Activated CD4-positive, alpha-beta T cell treated with anti-CD3 and anti-CD28 coated beads, Interleukin-2, amount 10 ng/mL, durations not matched to agents 7 days and 5 days (primary cell): ENCODE data around the gene PRR23E. TPM values are rescaled to one million over a fixed set of nuclear protein-coding genes. Genes with fewer than 3 reads are reported as not detected.

Experiments used
- CTCF ChIA-PET: fragments of 350-600 bp; sonication (Branson Sonifier 250); formaldehyde crosslinking; loops from one replicate; lab custom pipeline; 2021; ENCODE audit warnings: antibody characterized with exemption; lab: Charles Lee
- POLR2A ChIA-PET: fragments of 350-600 bp; sonication (Branson Sonifier 250); formaldehyde crosslinking; loops from one replicate; lab custom pipeline; 2021; ENCODE audit warnings: antibody characterized with exemption; lab: Charles Lee
- DNase-seq: peaks from one replicate; pipeline ENCODE4 v3.0.0-alpha.2; 2020
- H3K27ac Mint-ChIP-seq: one replicate; pipeline ENCODE4 v1.8.0; 2021; ENCODE audit warnings: mild to moderate bottlenecking, moderate library complexity, mixed read lengths
- H3K27me3 Mint-ChIP-seq: one replicate; pipeline ENCODE4 v1.8.0; 2021; ENCODE audit warnings: mixed read lengths
- H3K36me3 Mint-ChIP-seq: one replicate; pipeline ENCODE4 v1.8.0; 2021; ENCODE audit warnings: low read depth, mixed read lengths
- H3K4me1 Mint-ChIP-seq: one replicate; pipeline ENCODE4 v1.8.0; 2021; ENCODE audit warnings: mixed read lengths
- H3K4me3 Mint-ChIP-seq: one replicate; pipeline ENCODE4 v1.8.0; 2021; ENCODE audit warnings: mild to moderate bottlenecking, moderate library complexity, mixed read lengths
- H3K9me3 Mint-ChIP-seq: one replicate; pipeline ENCODE4 v1.8.0; 2021; ENCODE audit warnings: mixed read lengths
- total RNA-seq, 2 experiments: library from RNA; stranded (reverse); gene quantifications; one replicate each; pipeline ENCODE4 v1.2.3, GENCODE V29; 2021

Gene PRR23E
- total RNA-seq, 2 experiments from 2014 or later: not detected

DNA sequence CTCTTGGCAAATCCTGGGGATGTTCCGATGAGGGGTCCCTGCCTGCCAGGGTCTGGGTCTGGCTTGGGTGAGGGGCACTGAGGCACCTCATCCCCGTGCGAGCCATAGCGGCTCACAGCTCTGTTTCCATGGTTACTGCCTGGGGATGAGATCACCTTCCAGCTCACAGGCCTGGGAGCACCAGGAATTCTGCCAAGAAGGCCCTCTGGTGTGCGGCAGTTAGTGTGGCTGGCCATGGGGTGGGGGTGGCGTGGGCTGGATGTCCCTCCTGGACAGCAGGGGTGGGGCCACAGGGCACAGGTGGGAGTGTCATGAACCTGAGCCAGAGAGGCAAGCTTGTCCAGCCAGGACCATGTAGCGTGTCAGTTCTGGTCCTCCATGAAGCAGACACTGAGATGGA is 22.1 kb upstream of the PRR23E start:
- DNase-seq: no peak
- POLR2A ChIA-PET: no interaction called here
- H3K4me3 Mint-ChIP-seq: no peak overlapping the region
- CTCF ChIA-PET: interaction anchor here (0.6 kb wide), 1 partner anchor 1302 kb away, joined by 4 read pairs; no protein-coding TSS in a partner anchor
- H3K27me3 Mint-ChIP-seq: no peaks in the 10 kb centered on the region
- H3K4me1 Mint-ChIP-seq: no peaks in the 10 kb centered on the region
- no peaks in the 10 kb centered on the region for H3K9me3 Mint-ChIP-seq
- no peaks in the 10 kb centered on the region for H3K36me3 Mint-ChIP-seq
- H3K27ac Mint-ChIP-seq: no peak overlapping the region

DNA sequence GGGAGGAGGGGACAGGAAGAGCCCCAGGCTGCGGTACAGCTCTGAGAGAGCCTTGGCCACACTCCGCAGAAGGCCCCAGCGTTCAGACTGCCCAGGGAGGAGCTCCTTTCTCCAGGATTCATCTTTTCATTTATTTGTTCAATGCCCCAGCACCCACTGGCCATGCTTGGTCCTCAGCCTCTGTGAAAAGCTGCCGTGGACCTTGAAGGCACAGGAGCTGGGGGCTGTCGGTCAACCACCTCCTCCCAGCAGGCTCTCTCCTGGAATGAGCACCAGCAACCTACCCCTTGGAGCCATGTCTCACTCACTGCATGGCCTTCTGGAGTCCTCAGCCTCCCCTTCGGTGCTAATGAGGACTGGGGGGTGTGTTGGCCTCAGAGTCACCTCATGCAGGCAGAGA is 21.6 kb upstream of the PRR23E start:
- no peak overlapping the region for H3K27ac Mint-ChIP-seq
- no peaks in the 10 kb centered on the region for H3K9me3 Mint-ChIP-seq
- H3K36me3 Mint-ChIP-seq: no peaks in the 10 kb centered on the region
- ChIA-PET CTCF (no interaction called here), POLR2A (no interaction called here)
- no peak overlapping the region for H3K4me3 Mint-ChIP-seq
- H3K4me1 Mint-ChIP-seq: no peaks in the 10 kb centered on the region
- DNase-seq: no peak
- H3K27me3 Mint-ChIP-seq: no peaks in the 10 kb centered on the region

DNA sequence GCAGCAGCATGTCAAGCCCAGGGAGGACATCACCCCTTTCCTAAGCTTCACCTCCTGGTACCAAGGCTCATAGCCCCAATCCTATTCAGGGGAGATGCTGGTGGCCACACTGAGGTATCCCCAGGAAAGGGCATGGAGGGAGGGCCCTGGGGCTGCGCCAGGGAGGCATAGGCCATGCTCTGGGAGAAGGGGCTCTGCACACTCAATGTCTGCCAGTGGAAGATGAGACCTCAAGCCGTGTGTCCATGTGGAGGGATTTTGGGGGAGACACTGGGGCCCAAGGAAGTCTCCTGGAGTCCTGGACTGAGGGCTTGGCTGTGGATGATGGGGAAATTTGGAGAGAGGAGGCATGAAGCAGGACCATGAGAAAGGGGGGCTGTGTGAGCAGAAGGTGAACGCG is 21.2 kb upstream of the PRR23E start:
- POLR2A ChIA-PET: no interaction called here
- no peak overlapping the region for H3K4me3 Mint-ChIP-seq
- no peak overlapping the region for H3K27ac Mint-ChIP-seq
- DNase-seq: no peak
- no peaks in the 10 kb centered on the region for H3K36me3 Mint-ChIP-seq
- no peaks in the 10 kb centered on the region for H3K4me1 Mint-ChIP-seq
- no peaks in the 10 kb centered on the region for H3K27me3 Mint-ChIP-seq
- CTCF ChIA-PET: no interaction called here
- no peaks in the 10 kb centered on the region for H3K9me3 Mint-ChIP-seq

DNA sequence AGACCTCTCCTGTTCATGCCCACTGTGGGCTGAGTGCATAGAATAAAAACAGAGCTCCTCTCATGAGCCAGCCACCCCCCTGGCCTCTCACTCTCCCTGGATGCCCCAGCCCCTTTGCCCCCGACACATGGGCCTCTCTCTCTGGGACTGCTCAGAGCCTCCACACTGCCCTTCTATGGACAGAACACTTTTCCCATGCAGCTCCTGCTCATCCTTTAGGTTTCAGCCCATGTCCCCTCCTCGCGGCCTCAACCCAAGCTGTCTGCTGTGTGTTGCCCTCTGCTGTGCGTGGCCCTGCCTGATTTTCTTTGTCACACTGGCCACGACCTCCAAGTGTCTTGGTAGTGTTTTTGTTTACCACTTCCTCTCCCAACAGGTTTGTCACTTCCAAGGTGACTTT is 20.7 kb upstream of the PRR23E start:
- ChIA-PET POLR2A (no interaction called here), CTCF (no interaction called here)
- Mint-ChIP-seq H3K27ac (no peak overlapping the region), H3K27me3 (no peaks in the 10 kb centered on the region), H3K36me3 (no peaks in the 10 kb centered on the region), H3K4me3 (no peak overlapping the region), H3K9me3 (no peaks in the 10 kb centered on the region), H3K4me1 (no peaks in the 10 kb centered on the region)
- DNase-seq: no peak

DNA sequence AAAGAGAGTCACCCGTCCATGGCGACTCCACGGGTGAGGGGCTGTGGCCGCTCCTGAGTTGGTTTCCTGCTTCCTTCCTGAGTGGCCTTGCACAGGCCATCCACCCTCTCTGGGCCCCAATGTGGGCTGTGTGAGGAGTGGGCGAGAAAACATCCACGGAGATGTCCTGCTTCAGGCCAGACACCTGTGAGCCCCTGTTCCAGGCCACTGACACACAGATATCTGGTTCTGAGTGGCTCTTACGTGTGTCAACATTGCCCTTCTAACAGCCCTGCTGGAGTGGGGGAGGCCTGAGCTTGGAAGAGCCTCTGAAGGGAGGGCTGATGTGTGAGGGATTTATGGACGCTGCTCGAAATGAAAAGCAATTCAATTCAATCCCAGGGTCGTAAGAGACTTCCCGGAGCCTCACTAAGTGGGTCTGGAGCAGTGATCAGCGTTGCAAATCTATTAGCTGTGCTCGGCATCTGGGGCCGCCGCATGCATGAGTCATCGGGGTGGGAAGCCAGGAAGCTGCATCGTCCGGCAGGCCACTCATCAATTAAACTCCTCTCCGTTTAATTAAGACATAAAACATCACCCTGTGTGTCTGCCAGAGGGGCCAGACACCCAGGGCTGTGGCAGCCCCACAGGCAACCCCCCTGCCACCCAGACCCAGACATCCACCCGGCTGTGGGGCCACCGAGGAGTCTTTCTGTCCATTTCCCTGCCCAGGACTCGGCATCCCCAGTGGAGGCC is 20.0 kb upstream of the PRR23E start:
- H3K27ac Mint-ChIP-seq: no peak overlapping the region
- no peak for DNase-seq
- CTCF ChIA-PET: interaction anchor here (0.5 to 1.0 kb wide), 2 partner anchors 77 to 922 kb away, joined by 3 to 4 read pairs; no protein-coding TSS in a partner anchor

DNA sequence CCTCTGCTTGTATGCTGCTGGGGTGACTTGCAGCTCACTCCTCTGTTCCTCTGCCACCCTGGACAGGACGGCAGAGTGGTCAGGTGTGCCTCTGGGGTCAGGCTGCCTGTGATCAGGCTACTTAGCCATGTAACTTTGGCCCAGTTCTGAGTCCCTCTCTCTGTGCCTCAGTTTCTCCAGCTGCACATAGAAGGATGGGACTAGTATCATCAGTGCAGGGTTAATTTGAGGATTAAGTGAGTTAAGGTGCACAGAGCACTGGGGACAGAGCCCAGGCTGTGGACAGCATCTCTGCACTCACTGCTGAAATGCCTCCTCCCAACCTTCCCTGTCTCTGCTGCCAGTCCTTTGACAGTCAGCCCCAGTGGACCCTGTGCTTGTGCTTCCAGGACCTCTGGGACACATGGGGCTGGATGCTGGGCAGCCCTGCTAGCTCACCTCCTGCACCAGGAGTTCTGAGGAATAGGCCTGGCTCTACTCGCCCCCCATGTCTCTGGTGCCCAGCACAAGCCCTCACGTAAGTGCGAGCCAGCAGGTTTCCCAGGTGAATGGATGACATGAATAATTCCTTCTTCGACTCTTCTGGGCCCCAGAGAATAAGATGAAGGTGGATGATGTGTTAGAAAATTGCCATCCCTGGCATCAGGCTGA is 19.3 kb upstream of the PRR23E start:
- Mint-ChIP-seq H3K4me1 (no peaks in the 10 kb centered on the region), H3K27ac (no peak overlapping the region), H3K36me3 (no peaks in the 10 kb centered on the region), H3K4me3 (no peak overlapping the region), H3K27me3 (no peaks in the 10 kb centered on the region), H3K9me3 (peaks cover 2% of the 10 kb centered on the region)
- no peak for DNase-seq
- CTCF ChIA-PET: interaction anchor here (0.5 to 1.0 kb wide), 2 partner anchors 77 to 922 kb away, joined by 3 to 4 read pairs; no protein-coding TSS in a partner anchor
- POLR2A ChIA-PET: no interaction called here

More for the DNA sequence above, 20.0 kb upstream of the PRR23E start:
- H3K36me3 Mint-ChIP-seq: no peaks in the 10 kb centered on the region
- no peaks in the 10 kb centered on the region for H3K27me3 Mint-ChIP-seq
- POLR2A ChIA-PET: no interaction called here
- H3K4me3 Mint-ChIP-seq: no peak overlapping the region
- H3K4me1 Mint-ChIP-seq: no peaks in the 10 kb centered on the region
- peaks cover 2% of the 10 kb centered on the region for H3K9me3 Mint-ChIP-seq

DNA sequence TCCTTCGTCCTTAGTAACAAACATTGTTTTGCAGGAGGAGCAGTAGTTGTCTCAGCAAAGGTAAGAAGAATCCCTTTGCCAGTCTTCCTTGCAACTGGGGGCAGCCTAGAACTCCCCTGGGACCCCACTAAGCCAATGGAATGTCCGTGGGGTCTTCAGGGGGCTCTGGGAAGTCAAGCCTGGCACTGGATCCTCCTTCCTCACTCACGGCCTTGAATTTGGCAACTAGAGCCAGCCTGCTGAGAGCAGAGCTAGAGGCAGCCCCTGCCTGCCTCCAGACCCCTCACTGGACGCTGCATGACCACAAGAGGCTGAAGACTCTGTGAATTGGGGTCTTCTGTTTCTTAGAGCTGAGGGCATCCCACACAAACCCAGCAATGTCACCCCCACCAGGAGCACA is 18.6 kb upstream of the PRR23E start:
- POLR2A ChIA-PET: no interaction called here
- CTCF ChIA-PET: no interaction called here
- no peak for DNase-seq
- H3K9me3 Mint-ChIP-seq: peaks cover 2% of the 10 kb centered on the region
- H3K4me1 Mint-ChIP-seq: no peaks in the 10 kb centered on the region
- no peaks in the 10 kb centered on the region for H3K27me3 Mint-ChIP-seq
- no peak overlapping the region for H3K27ac Mint-ChIP-seq
- no peaks in the 10 kb centered on the region for H3K36me3 Mint-ChIP-seq
- H3K4me3 Mint-ChIP-seq: no peak overlapping the region

DNA sequence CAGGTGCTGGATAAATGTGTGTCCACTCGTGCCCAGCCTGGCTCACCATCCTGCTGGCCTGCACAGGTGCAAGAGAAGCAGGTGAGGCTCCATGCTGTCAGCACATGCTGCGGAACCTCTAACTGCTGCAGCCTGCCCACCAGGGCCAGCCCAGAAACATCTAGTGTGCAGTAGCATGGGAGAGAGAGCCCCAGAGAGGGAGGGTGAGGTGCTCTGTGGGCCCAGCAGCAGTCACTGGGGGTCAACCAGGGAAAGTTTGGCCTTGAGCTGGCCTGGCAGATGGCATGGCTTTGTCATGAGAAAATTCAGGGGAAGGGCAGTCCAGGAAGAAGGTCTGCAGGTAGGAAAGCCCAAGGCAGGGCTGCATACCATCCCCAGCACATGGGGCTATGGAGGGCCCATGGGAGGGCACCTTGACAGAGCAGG is 18.2 kb upstream of the PRR23E start:
- POLR2A ChIA-PET: no interaction called here
- DNase-seq: no peak
- Mint-ChIP-seq H3K4me1 (no peaks in the 10 kb centered on the region), H3K4me3 (no peak overlapping the region), H3K27ac (no peak overlapping the region), H3K36me3 (no peaks in the 10 kb centered on the region), H3K9me3 (peaks cover 2% of the 10 kb centered on the region), H3K27me3 (peaks cover under 1% of the 10 kb centered on the region)
- CTCF ChIA-PET: no interaction called here

DNA sequence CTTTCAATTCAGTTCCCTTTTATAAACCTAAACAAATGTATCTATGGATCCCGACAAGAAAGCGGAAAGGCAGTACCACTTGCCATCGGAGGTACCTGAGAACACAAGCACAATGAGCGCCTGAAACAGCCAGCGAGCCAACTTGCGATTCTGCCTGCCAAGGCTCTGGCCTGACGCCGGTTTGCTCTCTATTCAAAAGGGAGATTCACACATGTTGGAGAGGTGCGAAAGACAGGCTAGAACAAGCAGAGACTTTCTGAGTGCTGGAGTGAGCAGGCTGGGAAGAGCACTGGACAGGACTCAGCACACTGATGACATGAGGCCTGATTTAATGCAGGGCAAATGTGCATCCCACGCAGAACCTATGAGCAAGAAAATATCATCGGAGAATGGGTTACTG is 17.7 kb upstream of the PRR23E start:
- no peak overlapping the region for H3K27ac Mint-ChIP-seq
- no peaks in the 10 kb centered on the region for H3K36me3 Mint-ChIP-seq
- peaks cover 2% of the 10 kb centered on the region for H3K9me3 Mint-ChIP-seq
- POLR2A ChIA-PET: no interaction called here
- no peaks in the 10 kb centered on the region for H3K4me1 Mint-ChIP-seq
- no peak for DNase-seq
- CTCF ChIA-PET: no interaction called here
- peaks cover 1% of the 10 kb centered on the region for H3K27me3 Mint-ChIP-seq
- no peak overlapping the region for H3K4me3 Mint-ChIP-seq

DNA sequence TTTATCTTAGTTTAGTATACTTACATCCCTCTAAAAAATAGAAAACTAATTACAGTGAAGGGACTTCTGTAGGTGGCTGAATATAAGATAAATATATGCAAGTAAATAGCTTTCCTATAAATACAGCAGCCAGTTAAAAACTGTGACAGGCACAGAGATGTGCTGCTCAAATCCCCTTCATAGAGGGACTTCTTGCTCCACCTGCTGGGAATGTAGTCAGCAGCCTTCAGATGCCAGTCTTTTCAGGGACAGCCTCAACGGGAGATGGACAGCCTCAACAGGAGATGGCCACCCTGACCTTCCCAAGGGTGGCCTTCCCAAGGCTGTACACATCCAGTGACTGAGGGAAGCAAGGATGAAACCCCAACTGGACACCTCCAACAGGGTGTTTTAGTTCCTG is 15.7 kb upstream of the PRR23E start:
- POLR2A ChIA-PET: no interaction called here
- no peaks in the 10 kb centered on the region for H3K4me1 Mint-ChIP-seq
- H3K9me3 Mint-ChIP-seq: peaks cover 2% of the 10 kb centered on the region
- H3K4me3 Mint-ChIP-seq: no peak overlapping the region
- no peak for DNase-seq
- H3K27me3 Mint-ChIP-seq: peaks cover 1% of the 10 kb centered on the region
- H3K36me3 Mint-ChIP-seq: no peaks in the 10 kb centered on the region
- CTCF ChIA-PET: no interaction called here
- H3K27ac Mint-ChIP-seq: no peak overlapping the region

DNA sequence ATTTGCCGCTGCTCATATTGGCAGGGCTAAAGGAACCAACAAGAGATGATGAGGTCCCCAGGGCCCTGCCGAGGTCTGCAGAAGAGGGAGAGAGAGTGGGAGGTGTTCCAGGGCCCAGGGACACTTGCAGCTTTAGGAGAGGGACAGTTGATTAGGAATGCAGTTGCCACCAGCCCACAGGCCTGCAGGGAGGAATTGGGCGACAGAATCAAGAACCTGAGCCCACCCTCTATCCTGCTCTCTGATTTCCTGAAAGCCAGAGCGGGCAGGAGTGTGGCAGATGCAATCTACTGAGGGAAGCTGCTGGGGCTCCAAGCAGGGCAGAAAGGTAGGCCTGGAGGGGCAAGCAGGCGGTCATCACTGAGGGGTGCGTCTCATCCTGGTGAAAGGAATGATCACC is 12.1 kb upstream of the PRR23E start:
- Mint-ChIP-seq H3K27me3 (peaks cover 1% of the 10 kb centered on the region), H3K4me1 (no peaks in the 10 kb centered on the region), H3K4me3 (no peak overlapping the region), H3K27ac (no peak overlapping the region), H3K36me3 (no peaks in the 10 kb centered on the region), H3K9me3 (peaks cover 2% of the 10 kb centered on the region)
- ChIA-PET CTCF (no interaction called here), POLR2A (no interaction called here)
- DNase-seq: no peak

DNA sequence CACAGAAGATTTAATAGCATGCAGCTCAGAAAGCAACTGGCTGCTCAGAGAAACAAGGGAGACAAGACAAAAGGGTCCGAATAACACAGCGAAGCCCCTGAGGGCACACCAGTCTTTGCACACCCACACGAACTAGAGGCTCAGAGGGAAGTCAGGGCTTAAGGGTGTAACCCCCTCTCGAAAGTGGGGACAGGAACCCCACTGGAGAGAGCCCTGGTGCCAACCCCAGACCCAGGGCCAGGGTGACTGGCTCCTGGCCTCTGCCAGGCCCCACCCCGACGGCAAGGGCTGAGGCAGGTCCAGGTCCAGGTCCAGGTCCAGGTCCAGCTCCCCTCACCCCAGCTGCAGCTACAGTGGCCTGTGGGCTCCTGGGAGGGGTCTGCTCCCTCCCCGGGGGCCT is 10.5 kb upstream of the PRR23E start:
- POLR2A ChIA-PET: no interaction called here
- Mint-ChIP-seq H3K4me1 (no peaks in the 10 kb centered on the region), H3K27ac (no peak overlapping the region), H3K9me3 (peaks cover 2% of the 10 kb centered on the region), H3K36me3 (no peaks in the 10 kb centered on the region), H3K27me3 (peaks cover 4% of the 10 kb centered on the region), H3K4me3 (no peak overlapping the region)
- DNase-seq: no peak
- CTCF ChIA-PET: no interaction called here

DNA sequence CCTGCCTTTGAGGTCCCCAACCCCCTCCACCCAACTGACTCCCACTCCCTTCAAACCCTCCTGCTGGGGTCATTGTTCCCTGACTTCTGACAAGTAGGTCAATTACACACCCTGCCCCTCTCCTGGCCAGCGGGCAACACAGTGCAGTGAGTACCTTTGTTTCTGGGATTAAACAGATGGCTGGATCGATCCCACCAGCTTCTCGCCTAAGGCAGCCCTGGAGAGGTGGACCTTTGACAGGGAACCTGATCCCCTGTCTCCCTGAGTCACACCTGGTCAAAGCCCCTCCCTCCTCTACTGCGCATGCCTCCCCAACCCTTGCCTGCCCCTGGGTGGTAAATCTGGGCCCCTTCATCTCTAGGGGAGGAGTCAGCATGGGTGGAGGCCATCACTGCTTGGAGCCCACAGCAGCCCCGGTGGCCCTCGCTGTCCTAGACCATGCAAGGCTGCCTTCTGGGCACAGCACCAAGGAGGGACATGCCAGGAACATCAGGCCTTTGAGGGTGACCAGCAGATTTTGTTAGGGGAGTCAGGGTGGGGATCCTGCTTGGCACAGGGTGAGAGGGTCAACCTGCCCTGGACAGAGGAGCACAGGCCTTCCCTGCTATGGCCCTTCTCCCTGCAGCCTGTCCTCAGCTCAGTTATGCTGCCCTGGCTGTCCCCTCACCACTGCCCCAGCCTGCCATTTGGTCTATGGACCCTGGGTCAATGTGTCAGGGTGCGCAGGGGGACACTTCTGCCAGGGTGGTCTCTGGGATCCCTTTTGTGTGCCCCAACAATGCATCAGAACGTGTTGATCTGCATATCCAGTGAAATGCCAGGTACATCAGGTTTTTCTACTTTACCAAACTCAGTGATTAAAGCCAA is 9.8 kb upstream of the PRR23E start:
- Mint-ChIP-seq H3K9me3 (no peaks in the 10 kb centered on the region), H3K4me1 (no peaks in the 10 kb centered on the region), H3K4me3 (no peak overlapping the region), H3K27ac (no peak overlapping the region), H3K27me3 (peaks cover 9% of the 10 kb centered on the region), H3K36me3 (no peaks in the 10 kb centered on the region)
- no peak for DNase-seq
- CTCF ChIA-PET: no interaction called here
- POLR2A ChIA-PET: no interaction called here
